Stimulated activated CD4-positive, alpha-beta T cell treated with anti-CD3 and anti-CD28 coated beads, Interleukin-4, amount 100 ng/mL, for 48 hours (primary cell): ENCODE results near the gene TBC1D1.
"Not testable (repeated sequence)": the region's sequence is repeated elsewhere in the genome, so short reads cannot be mapped to it uniquely, and the experiment has no call there.

Source experiments
- DNase-seq, 2 donors: peaks; one replicate each; pipeline ENCODE4 v3.0.0-alpha.2; 2020; ENCODE audit warnings: low read depth in 2 of 2

TBC1D1 gene

GRCh38 chr4:37923089-37923488 is 32.2 kb downstream of the TBC1D1 start:
- DNase-seq, result not testable (repeated sequence)

- no peak for DNase-seq
Measured at GRCh38 chr4:37924946-37925345, 34.1 kb downstream of the TBC1D1 start.

- DNase-seq, result no peak
Measured at GRCh38 chr4:37927434-37927833, 36.5 kb downstream of the TBC1D1 start.

GRCh38 chr4:37928426-37929416 is 37.8 kb downstream of the TBC1D1 start:
- no peak for DNase-seq

GRCh38 chr4:37934096-37934495 is 43.2 kb downstream of the TBC1D1 start:
- DNase-seq, result no peak

- DNase-seq, result no peak
Measured at GRCh38 chr4:37934609-37935008, 43.7 kb downstream of the TBC1D1 start.

- DNase-seq, result no peak
Measured at GRCh38 chr4:37935026-37935425, 44.1 kb downstream of the TBC1D1 start.

GRCh38 chr4:37936889-37937498 is 46.1 kb downstream of the TBC1D1 start:
- no peak for DNase-seq

- no peak for DNase-seq
Measured at GRCh38 chr4:37938208-37938607, 47.3 kb downstream of the TBC1D1 start.

GRCh38 chr4:37946503-37947179 is 55.8 kb downstream of the TBC1D1 start:
- no peak for DNase-seq

- no peak for DNase-seq
Measured at GRCh38 chr4:37948542-37948941, 57.7 kb downstream of the TBC1D1 start.

- DNase-seq, result no peak
Measured at GRCh38 chr4:37949636-37950426, 58.9 kb downstream of the TBC1D1 start.

- DNase-seq, result no peak
Measured at GRCh38 chr4:37951461-37952352, 60.8 kb downstream of the TBC1D1 start.

- DNase-seq, result no peak
Measured at GRCh38 chr4:37953156-37953555, 62.3 kb downstream of the TBC1D1 start.

GRCh38 chr4:37953620-37954293 is 62.9 kb downstream of the TBC1D1 start:
- DNase-seq, result no peak

GRCh38 chr4:37956941-37957340 is 66.1 kb downstream of the TBC1D1 start:
- DNase-seq, result no peak

- DNase-seq, result no peak
Measured at GRCh38 chr4:37958932-37959331, 68.0 kb downstream of the TBC1D1 start.

GRCh38 chr4:37960098-37960497 is 69.2 kb downstream of the TBC1D1 start, which contains the start of gene PTTG2:
Gene PTTG2, plus strand, starts transcription at chr4:37960398. Its CDS starts 37 bp downstream, at chr4:37960435.
- DNase-seq, result no peak

GRCh38 chr4:37960679-37961450 is 70.0 kb downstream of the TBC1D1 start:
- DNase-seq, result no peak
